ENCODE data around the gene RFX2. TPM values are rescaled to one million over a fixed set of nuclear protein-coding genes. Genes with fewer than 3 reads are reported as not detected.

Gene RFX2
- total RNA-seq, 1 experiment from 2014 or later: 10.5 TPM

DNA sequence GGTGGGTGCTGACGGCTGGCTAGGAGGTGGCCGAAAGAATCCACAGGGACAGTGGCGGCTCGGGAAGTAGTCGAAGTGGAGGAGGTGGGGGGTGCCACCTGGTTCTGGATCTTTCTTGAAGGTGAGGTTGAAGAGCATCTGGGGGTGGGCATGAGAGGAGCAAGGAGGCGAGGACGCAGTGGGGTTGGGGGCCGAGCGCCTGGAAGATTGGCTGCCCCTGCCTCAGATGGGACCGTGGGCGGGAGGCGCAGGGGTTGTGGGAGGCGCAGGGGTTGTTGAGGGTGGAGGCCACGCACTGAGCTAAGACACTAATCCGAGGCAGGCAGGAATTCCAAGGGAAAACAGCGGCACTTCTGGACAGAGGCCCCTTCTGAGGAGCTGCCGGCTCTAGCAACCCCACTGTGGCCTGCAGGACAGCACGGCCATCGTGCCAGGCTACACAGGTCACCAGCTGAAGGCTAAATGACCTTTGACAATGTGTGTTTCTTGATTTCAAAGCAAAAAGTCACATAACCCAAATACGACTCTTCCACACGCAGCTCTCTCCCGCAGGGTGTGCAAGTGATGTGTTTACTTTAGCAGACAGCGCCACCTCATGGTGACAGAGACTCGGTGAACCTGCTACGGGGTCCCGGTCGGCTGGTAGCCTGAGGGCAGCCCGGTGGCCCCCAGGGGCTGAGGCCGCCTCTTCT, 88.3 kb downstream of the RFX2 start:
- ChIA-PET CTCF (interaction anchor here (0.5 to 2.3 kb wide), 12 partner anchors 8 to 218 kb away, joined by 3 to 42 read pairs (median 4); partner anchors contain the start of gene RANBP3), POLR2A (ENCODE audit: unreplicated experiment) (interaction anchor here (0.6 kb wide), 1 partner anchor 21 kb away, joined by 5 read pairs; no protein-coding TSS in a partner anchor)
- TF ChIP-seq CTCF (conservative IDR thresholded peaks at IDR 0.05; ENCODE audit: low read depth, low read length): peak; percentile 93
- no peak for TF ChIP-seq EZH2phosphoT487 (IDR thresholded peaks at IDR 0.05; ENCODE audit: borderline replicate concordance, low read length)
- no peak overlapping the region for H3K9ac ChIP-seq (ENCODE audit: low read length)
- no peaks in the 10 kb centered on the region for H3K36me3 ChIP-seq (ENCODE audit: low read depth, low read length)
- ATAC-seq (peak; percentile 92), DNase-seq (peak; percentile 85)
- H3K27ac ChIP-seq (ENCODE audit: low read length): no peak overlapping the region
- no peaks in the 10 kb centered on the region for H3K27me3 ChIP-seq (ENCODE audit: low read length)
- H2AFZ ChIP-seq (ENCODE audit: low read length): peak overlapping the region; percentile 62; the same call in 1 of the 2 replicates
- H3K4me3 ChIP-seq (ENCODE audit: low read length): no peak overlapping the region
- H3K9me3 ChIP-seq (ENCODE audit: low read length): no peaks in the 10 kb centered on the region
- BruUV-seq (replicated peaks): no TSS peak
- no peaks in the 10 kb centered on the region for H3K79me2 ChIP-seq (ENCODE audit: low read length)
- H4K20me1 ChIP-seq (ENCODE audit: low read length): no peaks in the 10 kb centered on the region
- no peaks in the 10 kb centered on the region for H3K9me2 ChIP-seq (replicated peaks; ENCODE audit: low read length)
- intact Hi-C loops (cut with micrococcal nuclease): loop anchor here (1.0 to 5.0 kb wide), 2 partner anchors 35 to 220 kb away; no protein-coding TSS in a partner anchor
- H3K4me2 ChIP-seq (ENCODE audit: low read length): peak overlapping the region; percentile 55
- H3K4me1 ChIP-seq (ENCODE audit: insufficient read depth, low read length): peaks cover 35% of the 10 kb centered on the region
- H3F3A ChIP-seq (ENCODE audit: low read length, unreplicated experiment): no peaks in the 10 kb centered on the region

DNA sequence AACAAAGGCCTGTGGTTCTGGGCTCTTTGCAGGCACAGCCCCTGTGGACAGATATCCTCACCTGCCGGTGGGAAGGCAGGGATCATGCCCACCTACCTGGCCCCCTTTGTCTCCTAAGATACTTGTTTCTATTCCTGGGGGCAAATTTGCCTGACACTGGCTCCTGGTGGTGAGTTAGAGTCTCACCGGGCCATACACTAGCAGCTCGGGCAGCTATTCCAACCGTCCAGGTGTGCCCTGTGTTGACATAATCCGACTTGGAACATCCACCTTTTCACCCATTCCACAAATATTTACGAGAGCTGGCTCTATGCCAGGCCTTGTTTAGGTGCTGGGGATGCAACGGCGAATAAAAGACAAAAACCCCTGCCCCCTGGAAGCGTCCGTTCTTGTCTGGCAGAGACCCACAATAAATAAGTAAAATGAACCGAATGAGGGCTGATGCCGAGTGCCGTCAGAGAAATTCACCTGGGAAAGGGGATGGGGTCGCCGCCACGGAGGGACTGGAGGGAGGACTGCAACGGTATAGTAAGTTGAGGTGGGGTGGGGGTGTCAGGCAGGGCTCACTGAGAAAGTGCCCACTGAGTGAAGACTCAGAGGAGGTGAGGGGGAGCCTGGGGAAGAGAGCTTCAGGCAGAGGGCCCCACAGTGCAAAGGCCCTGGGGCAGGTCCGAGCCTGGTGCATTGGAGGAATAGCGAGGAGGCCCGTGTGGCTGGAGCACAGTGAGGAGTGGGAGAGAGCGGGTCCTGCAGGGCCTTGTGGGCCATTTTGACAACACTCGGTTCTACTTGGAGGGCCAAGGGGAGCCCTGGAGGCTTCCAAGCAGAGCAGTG, 89.1 kb downstream of the RFX2 start:
- CTCF ChIA-PET: interaction anchor here (0.6 to 2.3 kb wide), 5 partner anchors 20 to 217 kb away, joined by 4 to 42 read pairs (median 15); no protein-coding TSS in a partner anchor
- H3K9me3 ChIP-seq (ENCODE audit: low read length): no peaks in the 10 kb centered on the region

More for the DNA sequence above, 89.1 kb downstream of the RFX2 start:
- Histone ChIP-seq H3K4me3 (ENCODE audit: low read length) (no peak overlapping the region), H3K4me1 (ENCODE audit: insufficient read depth, low read length) (peaks cover 35% of the 10 kb centered on the region), H3K36me3 (ENCODE audit: low read depth, low read length) (no peaks in the 10 kb centered on the region), H3K9me2 (replicated peaks; ENCODE audit: low read length) (no peaks in the 10 kb centered on the region), H2AFZ (ENCODE audit: low read length) (no peak overlapping the region), H3K27ac (ENCODE audit: low read length) (no peak overlapping the region), H3K9ac (ENCODE audit: low read length) (no peak overlapping the region), H3F3A (ENCODE audit: low read length, unreplicated experiment) (no peaks in the 10 kb centered on the region), H4K20me1 (ENCODE audit: low read length) (no peaks in the 10 kb centered on the region), H3K4me2 (ENCODE audit: low read length) (peak overlapping the region; percentile 64), H3K27me3 (ENCODE audit: low read length) (no peaks in the 10 kb centered on the region), H3K79me2 (ENCODE audit: low read length) (no peaks in the 10 kb centered on the region)
- ATAC-seq (no peak), DNase-seq (peak; percentile 83)
- POLR2A ChIA-PET (ENCODE audit: unreplicated experiment): no interaction called here
- no TSS peak for BruUV-seq (replicated peaks)
- TF ChIP-seq EZH2phosphoT487 (IDR thresholded peaks at IDR 0.05; ENCODE audit: borderline replicate concordance, low read length) (no peak), CTCF (conservative IDR thresholded peaks at IDR 0.05; ENCODE audit: low read depth, low read length) (peak; percentile 36; the same call in 1 of the 2 replicates)
- intact Hi-C loops (cut with micrococcal nuclease): loop anchor here (5.0 kb wide), 1 partner anchor 219 kb away; no protein-coding TSS in a partner anchor

All from PC-3 (cell line).